Uterus (tissue), 2 donors: ENCODE data around the gene PIAS4.

Experiments
- POLR2A ChIP-seq, 2 donors: fragments of 450-650 bp; IDR thresholded peaks; one replicate each; pipeline ENCODE4 v1.6.1; 2016; ENCODE audit warnings: antibody characterized with exemption in 2 of 2, mild to moderate bottlenecking in 1 of 2, moderate library complexity in 1 of 2
- TF ChIP-seq, protein P1 (sequence below), 4 experiments: fragments of 200-600 bp in 2 of 4; fragments of 450-650 bp in 2 of 4; sonication (generic) in 2 of 4; IDR thresholded peaks; one replicate each; pipeline ENCODE4 v1.5.1; 2016 to 2019; ENCODE audit warnings: antibody characterized with exemption in 4 of 4, mild to moderate bottlenecking in 2 of 4, moderate library complexity in 1 of 4

DNA sequence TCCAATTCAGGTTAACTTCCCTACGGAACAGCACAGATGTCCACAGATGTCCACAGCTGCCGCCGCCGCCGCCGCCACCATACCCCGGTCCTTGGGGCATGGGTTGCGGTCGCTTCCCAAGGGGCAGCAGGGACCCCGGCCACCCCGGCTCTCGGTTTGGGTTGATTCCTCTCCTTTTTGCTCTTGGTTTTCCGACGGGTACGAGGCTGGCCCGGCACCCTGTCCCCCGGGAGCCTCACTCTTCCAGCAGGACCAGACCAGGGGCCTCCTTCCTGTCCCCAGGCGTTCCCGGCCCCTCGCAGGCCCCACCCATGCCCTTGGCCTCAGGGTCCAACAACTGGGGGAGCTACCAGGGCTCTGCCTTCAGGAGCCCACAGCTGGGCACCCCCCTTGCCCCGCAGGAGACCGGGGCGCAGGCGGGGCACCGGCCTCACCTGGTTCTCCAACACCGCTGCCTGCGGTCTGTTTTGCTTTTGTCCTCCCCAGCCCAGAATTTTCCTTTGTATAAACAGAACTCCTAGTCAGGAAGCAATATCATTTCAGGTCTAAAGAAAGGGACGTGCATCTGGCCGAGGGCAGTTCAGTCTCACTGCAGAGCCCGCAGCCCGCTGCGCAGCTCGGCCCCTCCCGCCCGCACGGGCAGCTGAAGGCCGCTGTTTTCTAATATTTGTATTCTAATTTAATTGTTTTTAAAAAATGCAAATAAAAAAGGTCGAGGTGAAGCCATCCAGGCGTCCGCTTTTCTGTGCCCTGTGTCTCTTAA lies 31.3 kb downstream of the PIAS4 start:
- TF ChIP-seq, protein P1, sequence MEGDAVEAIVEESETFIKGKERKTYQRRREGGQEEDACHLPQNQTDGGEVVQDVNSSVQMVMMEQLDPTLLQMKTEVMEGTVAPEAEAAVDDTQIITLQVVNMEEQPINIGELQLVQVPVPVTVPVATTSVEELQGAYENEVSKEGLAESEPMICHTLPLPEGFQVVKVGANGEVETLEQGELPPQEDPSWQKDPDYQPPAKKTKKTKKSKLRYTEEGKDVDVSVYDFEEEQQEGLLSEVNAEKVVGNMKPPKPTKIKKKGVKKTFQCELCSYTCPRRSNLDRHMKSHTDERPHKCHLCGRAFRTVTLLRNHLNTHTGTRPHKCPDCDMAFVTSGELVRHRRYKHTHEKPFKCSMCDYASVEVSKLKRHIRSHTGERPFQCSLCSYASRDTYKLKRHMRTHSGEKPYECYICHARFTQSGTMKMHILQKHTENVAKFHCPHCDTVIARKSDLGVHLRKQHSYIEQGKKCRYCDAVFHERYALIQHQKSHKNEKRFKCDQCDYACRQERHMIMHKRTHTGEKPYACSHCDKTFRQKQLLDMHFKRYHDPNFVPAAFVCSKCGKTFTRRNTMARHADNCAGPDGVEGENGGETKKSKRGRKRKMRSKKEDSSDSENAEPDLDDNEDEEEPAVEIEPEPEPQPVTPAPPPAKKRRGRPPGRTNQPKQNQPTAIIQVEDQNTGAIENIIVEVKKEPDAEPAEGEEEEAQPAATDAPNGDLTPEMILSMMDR (IDR thresholded peaks at IDR 0.05) = no peak
- TF ChIP-seq POLR2A (IDR thresholded peaks at IDR 0.05) = no peak
